Neural cell (in vitro differentiated cells): ENCODE data around the gene ADAMTS20. TPM values are rescaled to one million over a fixed set of nuclear protein-coding genes. Genes with fewer than 3 reads are reported as not detected.

Source experiments
- H2AFZ ChIP-seq: fragments of 200-600, 300-800 bp; sonication (generic), shearing (Covaris generic); 2 replicates; pipeline ENCODE4 v1.6.0; 2014; ENCODE audit warnings: low read depth, mild to moderate bottlenecking, antibody characterized with exemption, low read length, moderate library complexity
- H3F3A ChIP-seq: fragments of 200-600 bp; shearing (Covaris generic); 2 replicates; pipeline ENCODE4 v1.6.1; 2016; ENCODE audit warnings: mild to moderate bottlenecking, moderate library complexity, mixed read lengths, antibody characterized with exemption, low read length; ENCODE audit not compliant: insufficient read depth, poor library complexity, severe bottlenecking
- H3K27ac ChIP-seq: fragments of 200-600, 300-800 bp; sonication (generic), shearing (Covaris generic); 2 replicates; pipeline ENCODE4 v1.5.1; 2014; ENCODE audit warnings: mild to moderate bottlenecking, low read length, moderate library complexity
- H3K27me3 ChIP-seq: fragments of 300-800, 200-600 bp; sonication (generic), shearing (Covaris generic); 2 replicates; pipeline ENCODE4 v1.6.0; 2014; ENCODE audit warnings: mild to moderate bottlenecking, low read depth, low read length, moderate library complexity; ENCODE audit not compliant: insufficient read depth
- H3K36me3 ChIP-seq: fragments of 300-800, 200-600 bp; sonication (generic), shearing (Covaris generic); 2 replicates; pipeline ENCODE4 v1.5.1; 2014; ENCODE audit warnings: mild to moderate bottlenecking, antibody characterized with exemption, low read length, moderate library complexity; ENCODE audit not compliant: insufficient read depth
- H3K4me2 ChIP-seq: fragments of 300-800, 200-600 bp; sonication (generic), shearing (Covaris generic); 2 replicates; pipeline ENCODE4 v1.6.0; 2014; ENCODE audit warnings: mild to moderate bottlenecking, low read length
- H3K4me3 ChIP-seq: fragments of 300-800, 200-600 bp; sonication (generic), shearing (Covaris generic); 2 replicates; pipeline ENCODE4 v1.5.1; 2014; ENCODE audit warnings: mild to moderate bottlenecking, low read length, moderate library complexity
- H3K79me2 ChIP-seq: fragments of 200-600 bp; shearing (Covaris generic); replicated peaks from 2 replicates; pipeline ENCODE4 v1.6.0; 2014; ENCODE audit warnings: mild to moderate bottlenecking, low read length, moderate library complexity; ENCODE audit not compliant: insufficient read depth
- H3K9ac ChIP-seq: fragments of 300-800, 200-600 bp; sonication (generic), shearing (Covaris generic); 2 replicates; pipeline ENCODE4 v1.6.1; 2016; ENCODE audit warnings: mild to moderate bottlenecking, low read length, mixed read lengths
- H3K9me2 ChIP-seq: fragments of 200-600 bp; shearing (Covaris generic); 2 replicates; pipeline ENCODE4 v1.6.1; 2016; ENCODE audit warnings: mild to moderate bottlenecking, low read length, mixed read lengths; ENCODE audit not compliant: insufficient read depth
- H3K9me3 ChIP-seq: fragments of 200-600, 300-800 bp; sonication (generic), shearing (Covaris generic); 2 replicates; pipeline ENCODE4 v1.6.1; 2016; ENCODE audit warnings: mild to moderate bottlenecking, mixed run types, low read length, moderate library complexity, mixed read lengths
- H4K20me1 ChIP-seq: fragments of 200-600 bp; shearing (Covaris generic); 2 replicates; pipeline ENCODE4 v1.6.1; 2016; ENCODE audit warnings: mild to moderate bottlenecking, mixed run types; ENCODE audit not compliant: insufficient read depth
- EP300 ChIP-seq: fragments of 450-650 bp; conservative IDR thresholded peaks from 2 replicates; pipeline ENCODE4 v1.6.1; 2014; ENCODE audit warnings: antibody characterized with exemption, mild to moderate bottlenecking, moderate library complexity; ENCODE audit not compliant: poor library complexity, severe bottlenecking
- EZH2 ChIP-seq: fragments of 200-600, 300-800 bp; shearing (Covaris generic), sonication (generic); IDR thresholded peaks from 2 replicates; pipeline ENCODE4 v1.6.1; 2014; ENCODE audit warnings: antibody characterized with exemption, low read length, borderline replicate concordance, mild to moderate bottlenecking; ENCODE audit not compliant: insufficient read depth, poor library complexity, severe bottlenecking
- MXI1 ChIP-seq: fragments of 450-650 bp; conservative IDR thresholded peaks from 2 replicates; pipeline ENCODE4 v1.6.1; 2014; ENCODE audit warnings: antibody characterized with exemption, mild to moderate bottlenecking; ENCODE audit not compliant: poor library complexity, severe bottlenecking
- POLR2AphosphoS5 ChIP-seq: IDR thresholded peaks from 2 replicates; pipeline ENCODE4 v1.6.1; 2012
- RAD21 ChIP-seq: fragments of 450-650 bp; conservative IDR thresholded peaks from 2 replicates; pipeline ENCODE4 v1.6.1; 2014; ENCODE audit warnings: antibody characterized with exemption, mild to moderate bottlenecking, moderate library complexity
- SMC3 ChIP-seq: fragments of 450-650 bp; conservative IDR thresholded peaks from 2 replicates; pipeline ENCODE4 v1.6.1; 2014; ENCODE audit warnings: antibody characterized with exemption, mild to moderate bottlenecking, moderate library complexity; ENCODE audit not compliant: poor library complexity
- TAF1 ChIP-seq: IDR thresholded peaks from 2 replicates; pipeline ENCODE4 v1.6.1; 2012; ENCODE audit warnings: low read depth
- polyA plus RNA-seq: library from polyadenylated mRNA; depleted of rRNA; stranded (reverse); fragments of >200 nt; gene quantifications from 2 replicates; pipeline ENCODE4 v1.2.3, GENCODE V29; 2014
- TF ChIP-seq, protein P1 (sequence below): fragments of 450-650 bp; IDR thresholded peaks from 2 replicates; pipeline ENCODE4 v1.5.1; 2014; ENCODE audit warnings: antibody characterized with exemption, mild to moderate bottlenecking, moderate library complexity; ENCODE audit not compliant: poor library complexity, severe bottlenecking
- TF ChIP-seq, protein P2 (sequence below): IDR thresholded peaks from 2 replicates; pipeline ENCODE4 v1.6.1; 2012; ENCODE audit warnings: borderline replicate concordance

The ADAMTS20 gene
- polyA plus RNA-seq, 1 donor from 2014 or later = 0.72 TPM

GRCh38 chr12:43551279-43551970, 578 bp downstream of the ADAMTS20 start:
- H3K36me3 ChIP-seq = no peaks in the 10 kb centered on the region
- peak overlapping the region; percentile 53 for H3K9ac ChIP-seq
- H3K4me3 ChIP-seq = peak overlapping the region; percentile 92
- H2AFZ ChIP-seq = peak overlapping the region; percentile 58
- H3K4me2 ChIP-seq = peak overlapping the region; percentile 74
- TF ChIP-seq POLR2AphosphoS5 (no peak), EZH2 (no peak), EP300 (no peak), MXI1 (peak; percentile 44), SMC3 (no peak), RAD21 (no peak), TAF1 (no peak)
- TF ChIP-seq, protein P1, sequence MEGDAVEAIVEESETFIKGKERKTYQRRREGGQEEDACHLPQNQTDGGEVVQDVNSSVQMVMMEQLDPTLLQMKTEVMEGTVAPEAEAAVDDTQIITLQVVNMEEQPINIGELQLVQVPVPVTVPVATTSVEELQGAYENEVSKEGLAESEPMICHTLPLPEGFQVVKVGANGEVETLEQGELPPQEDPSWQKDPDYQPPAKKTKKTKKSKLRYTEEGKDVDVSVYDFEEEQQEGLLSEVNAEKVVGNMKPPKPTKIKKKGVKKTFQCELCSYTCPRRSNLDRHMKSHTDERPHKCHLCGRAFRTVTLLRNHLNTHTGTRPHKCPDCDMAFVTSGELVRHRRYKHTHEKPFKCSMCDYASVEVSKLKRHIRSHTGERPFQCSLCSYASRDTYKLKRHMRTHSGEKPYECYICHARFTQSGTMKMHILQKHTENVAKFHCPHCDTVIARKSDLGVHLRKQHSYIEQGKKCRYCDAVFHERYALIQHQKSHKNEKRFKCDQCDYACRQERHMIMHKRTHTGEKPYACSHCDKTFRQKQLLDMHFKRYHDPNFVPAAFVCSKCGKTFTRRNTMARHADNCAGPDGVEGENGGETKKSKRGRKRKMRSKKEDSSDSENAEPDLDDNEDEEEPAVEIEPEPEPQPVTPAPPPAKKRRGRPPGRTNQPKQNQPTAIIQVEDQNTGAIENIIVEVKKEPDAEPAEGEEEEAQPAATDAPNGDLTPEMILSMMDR = peak; percentile 26
- TF ChIP-seq, protein P2, sequence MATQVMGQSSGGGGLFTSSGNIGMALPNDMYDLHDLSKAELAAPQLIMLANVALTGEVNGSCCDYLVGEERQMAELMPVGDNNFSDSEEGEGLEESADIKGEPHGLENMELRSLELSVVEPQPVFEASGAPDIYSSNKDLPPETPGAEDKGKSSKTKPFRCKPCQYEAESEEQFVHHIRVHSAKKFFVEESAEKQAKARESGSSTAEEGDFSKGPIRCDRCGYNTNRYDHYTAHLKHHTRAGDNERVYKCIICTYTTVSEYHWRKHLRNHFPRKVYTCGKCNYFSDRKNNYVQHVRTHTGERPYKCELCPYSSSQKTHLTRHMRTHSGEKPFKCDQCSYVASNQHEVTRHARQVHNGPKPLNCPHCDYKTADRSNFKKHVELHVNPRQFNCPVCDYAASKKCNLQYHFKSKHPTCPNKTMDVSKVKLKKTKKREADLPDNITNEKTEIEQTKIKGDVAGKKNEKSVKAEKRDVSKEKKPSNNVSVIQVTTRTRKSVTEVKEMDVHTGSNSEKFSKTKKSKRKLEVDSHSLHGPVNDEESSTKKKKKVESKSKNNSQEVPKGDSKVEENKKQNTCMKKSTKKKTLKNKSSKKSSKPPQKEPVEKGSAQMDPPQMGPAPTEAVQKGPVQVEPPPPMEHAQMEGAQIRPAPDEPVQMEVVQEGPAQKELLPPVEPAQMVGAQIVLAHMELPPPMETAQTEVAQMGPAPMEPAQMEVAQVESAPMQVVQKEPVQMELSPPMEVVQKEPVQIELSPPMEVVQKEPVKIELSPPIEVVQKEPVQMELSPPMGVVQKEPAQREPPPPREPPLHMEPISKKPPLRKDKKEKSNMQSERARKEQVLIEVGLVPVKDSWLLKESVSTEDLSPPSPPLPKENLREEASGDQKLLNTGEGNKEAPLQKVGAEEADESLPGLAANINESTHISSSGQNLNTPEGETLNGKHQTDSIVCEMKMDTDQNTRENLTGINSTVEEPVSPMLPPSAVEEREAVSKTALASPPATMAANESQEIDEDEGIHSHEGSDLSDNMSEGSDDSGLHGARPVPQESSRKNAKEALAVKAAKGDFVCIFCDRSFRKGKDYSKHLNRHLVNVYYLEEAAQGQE = no peak
- no peaks in the 10 kb centered on the region for H4K20me1 ChIP-seq
- no peak overlapping the region for H3K27ac ChIP-seq
- no peaks in the 10 kb centered on the region for H3K79me2 ChIP-seq
- no peaks in the 10 kb centered on the region for H3K9me2 ChIP-seq
- H3F3A ChIP-seq = no peaks in the 10 kb centered on the region
- H3K9me3 ChIP-seq = no peaks in the 10 kb centered on the region
- H3K27me3 ChIP-seq = peaks cover 21% of the 10 kb centered on the region

DNA sequence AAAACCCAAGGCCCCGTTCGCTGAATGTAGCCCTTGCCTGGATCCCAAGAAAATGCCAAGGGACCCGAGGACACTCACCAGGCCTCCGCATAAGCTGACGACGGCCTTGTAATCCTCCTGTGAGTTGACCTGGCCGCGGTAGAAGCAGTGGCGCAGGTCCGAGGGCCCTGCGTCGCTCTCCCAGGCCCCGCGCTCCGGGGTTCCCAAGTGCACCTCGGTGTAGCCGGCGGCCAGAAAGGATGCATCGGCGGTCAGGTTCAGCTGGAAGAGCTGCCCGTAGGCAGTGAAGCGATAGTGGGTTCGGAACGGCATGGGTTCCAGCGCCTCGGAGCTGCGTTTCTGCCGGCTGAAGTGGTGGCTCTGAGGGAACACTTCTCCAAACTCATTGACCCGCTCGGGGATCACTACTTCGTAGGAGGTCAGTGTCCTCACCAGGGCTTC, 1.2 kb downstream of the ADAMTS20 start:
- Histone ChIP-seq H3K9me3 (no peaks in the 10 kb centered on the region), H4K20me1 (no peaks in the 10 kb centered on the region), H3K4me3 (peak overlapping the region; percentile 92), H3K9ac (no peak overlapping the region), H3K27me3 (peaks cover 21% of the 10 kb centered on the region), H3K4me2 (peak overlapping the region; percentile 74), H3K36me3 (no peaks in the 10 kb centered on the region), H3K9me2 (no peaks in the 10 kb centered on the region), H3F3A (no peaks in the 10 kb centered on the region), H3K27ac (no peak overlapping the region), H2AFZ (no peak overlapping the region), H3K79me2 (no peaks in the 10 kb centered on the region)
- TF ChIP-seq EP300 (no peak), RAD21 (no peak), POLR2AphosphoS5 (no peak), TAF1 (no peak), SMC3 (no peak), MXI1 (no peak), EZH2 (no peak)
- TF ChIP-seq, protein P2 = no peak
- TF ChIP-seq, protein P1 = no peak
